ENCODE results near the gene TCF4. TPM values are rescaled to one million over a fixed set of nuclear protein-coding genes. Genes with fewer than 3 reads are reported as not detected.

TCF4 gene
- total RNA-seq (2014; rRNA removed; shearing (Covaris generic)), result 35.1 and 37.3 TPM in 2 replicates

- Histone ChIP-seq H3K4me1 (peaks cover 3% of the 10 kb centered on the region; the same call in 1 of the 2 replicates), H3K27ac (peak within 1 kb of the TSS; percentile 81), H3K36me3 (no peaks in the 10 kb centered on the region), H3K9me3 (replicated peaks) (no peaks in the 10 kb centered on the region), H3K4me3 (peak within 1 kb of the TSS; percentile 67), H3K27me3 (no peaks in the 10 kb centered on the region)
- DNase-seq, result peak; percentile 55 to 64
Observed at GRCh38 chr18:55588111-55588869, at the start of gene TCF4. Gene TCF4 (minus strand): TSS chr18:55588192. CDS start chr18:55587116, 1,076 bp downstream.

GRCh38 chr18:55637204-55637603 is 49.2 kb upstream of the TCF4 start:
- Histone ChIP-seq H3K27me3 (no peaks in the 10 kb centered on the region), H3K36me3 (no peaks in the 10 kb centered on the region), H3K9me3 (replicated peaks) (no peaks in the 10 kb centered on the region), H3K4me3 (no peak overlapping the region), H3K27ac (no peak overlapping the region), H3K4me1 (no peaks in the 10 kb centered on the region)
- no peak for DNase-seq

DNA sequence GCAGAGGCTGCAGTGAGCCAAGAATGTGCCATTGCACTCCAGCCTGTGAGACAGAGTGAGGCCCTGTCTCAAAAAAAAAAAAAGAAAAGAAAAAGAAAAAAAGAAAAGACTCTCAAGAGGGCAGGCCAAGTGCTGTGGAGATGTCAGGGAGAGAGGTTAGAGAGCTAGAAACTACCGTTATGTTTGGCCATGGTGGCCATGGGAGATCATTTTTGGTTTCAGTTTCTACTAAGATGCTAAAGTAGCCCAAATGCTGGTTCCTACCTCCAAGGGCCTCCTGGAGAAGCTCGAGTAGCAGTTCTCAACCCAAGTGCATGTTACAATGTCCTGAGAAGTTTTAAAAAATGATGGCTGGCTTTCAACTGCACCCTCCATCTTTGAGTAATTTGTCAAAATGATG is 47.4 kb upstream of the TCF4 start:
- H3K27me3 ChIP-seq, result no peaks in the 10 kb centered on the region
- H3K27ac ChIP-seq, result no peak overlapping the region
- no peak for DNase-seq
- no peak overlapping the region for H3K4me3 ChIP-seq
- no peaks in the 10 kb centered on the region for H3K36me3 ChIP-seq
- H3K9me3 ChIP-seq (replicated peaks), result no peaks in the 10 kb centered on the region
- H3K4me1 ChIP-seq, result no peaks in the 10 kb centered on the region

DNA sequence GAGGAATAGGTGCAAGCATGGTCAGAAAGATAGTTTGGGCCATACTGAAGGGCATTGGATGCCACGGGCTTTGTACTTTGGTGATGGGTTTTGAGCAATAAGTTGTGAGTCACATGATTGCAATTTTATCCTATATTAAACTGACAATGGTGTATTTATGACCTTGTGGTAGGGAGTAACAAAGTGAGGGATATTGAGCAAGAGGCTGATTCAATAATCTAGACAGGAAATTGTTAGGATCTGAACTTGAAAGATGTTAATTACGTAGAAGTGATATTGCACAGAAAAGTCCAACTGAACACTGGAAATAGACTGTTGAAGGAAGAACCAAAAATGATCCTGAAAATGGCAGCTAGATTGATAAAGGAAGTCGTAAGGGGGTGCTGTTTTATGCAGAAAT is 46.6 kb upstream of the TCF4 start:
- DNase-seq, result no peak
- no peaks in the 10 kb centered on the region for H3K27me3 ChIP-seq
- H3K4me3 ChIP-seq, result no peak overlapping the region
- H3K4me1 ChIP-seq, result no peaks in the 10 kb centered on the region
- H3K36me3 ChIP-seq, result no peaks in the 10 kb centered on the region
- no peaks in the 10 kb centered on the region for H3K9me3 ChIP-seq (replicated peaks)
- no peak overlapping the region for H3K27ac ChIP-seq

DNA sequence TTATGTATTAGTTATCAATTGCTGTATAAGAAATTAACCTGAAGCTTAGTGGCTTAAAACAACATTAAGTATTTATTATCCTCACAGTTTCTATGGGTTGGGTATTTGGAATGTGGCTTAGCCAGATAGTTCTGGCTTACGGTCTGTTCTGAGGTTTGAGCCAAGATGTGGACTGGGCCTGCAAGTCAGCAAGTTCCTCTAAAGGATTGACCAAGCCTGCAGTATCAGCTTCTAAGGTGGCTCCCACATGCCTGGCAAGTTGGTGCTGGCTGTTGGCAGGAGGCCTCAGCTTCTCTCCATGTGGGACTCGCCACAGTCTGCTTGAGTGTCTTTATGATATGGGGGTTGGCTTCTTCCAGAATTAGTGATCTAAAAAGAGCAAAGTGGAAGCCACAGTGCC is 45.0 kb upstream of the TCF4 start:
- DNase-seq, result no peak
- Histone ChIP-seq H3K4me3 (no peak overlapping the region), H3K9me3 (replicated peaks) (no peaks in the 10 kb centered on the region), H3K27me3 (no peaks in the 10 kb centered on the region), H3K36me3 (no peaks in the 10 kb centered on the region), H3K4me1 (no peaks in the 10 kb centered on the region), H3K27ac (no peak overlapping the region)

DNA sequence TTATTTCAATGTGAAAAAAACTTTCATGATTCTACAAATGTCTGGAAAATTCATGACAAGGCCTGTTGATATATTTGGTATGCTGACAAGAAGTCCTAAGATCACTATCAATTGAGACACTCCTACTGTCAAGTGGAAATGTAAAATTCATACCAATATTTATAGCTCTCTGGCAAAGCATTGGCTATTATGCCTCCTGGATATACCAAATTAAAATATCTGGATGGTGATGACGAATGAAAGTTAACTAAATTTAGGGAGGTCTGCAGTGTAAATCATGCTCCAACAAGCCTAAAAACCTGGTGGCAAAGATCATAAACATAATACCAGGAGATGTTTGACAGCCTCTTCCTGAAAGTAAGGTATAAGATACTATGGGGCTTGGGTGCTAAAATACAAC is 41.1 kb upstream of the TCF4 start:
- Histone ChIP-seq H3K4me1 (no peaks in the 10 kb centered on the region), H3K36me3 (no peaks in the 10 kb centered on the region), H3K9me3 (replicated peaks) (no peaks in the 10 kb centered on the region), H3K4me3 (no peak overlapping the region), H3K27ac (no peak overlapping the region), H3K27me3 (no peaks in the 10 kb centered on the region)
- DNase-seq, result no peak

DNA sequence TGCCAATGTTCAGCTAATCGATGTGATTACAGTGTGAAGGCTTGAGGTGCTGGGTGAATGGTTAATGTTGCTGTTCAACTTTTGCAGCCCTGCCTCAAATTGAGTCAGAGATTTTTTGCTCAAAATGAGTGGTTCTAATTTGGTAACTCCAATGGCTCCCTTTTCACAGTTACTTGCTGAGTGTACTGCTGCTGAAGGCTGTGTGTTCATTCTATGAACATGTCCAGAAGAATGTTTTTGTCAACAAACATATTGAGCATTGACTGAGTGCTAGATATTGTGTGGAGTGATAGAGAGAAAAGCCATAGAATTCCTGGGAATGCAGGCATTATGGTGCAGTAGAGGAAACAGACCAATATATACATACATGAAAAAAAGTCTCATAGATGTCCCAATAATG is 39.0 kb upstream of the TCF4 start:
- DNase-seq, result no peak
- no peaks in the 10 kb centered on the region for H3K27me3 ChIP-seq
- no peaks in the 10 kb centered on the region for H3K4me1 ChIP-seq
- H3K9me3 ChIP-seq (replicated peaks), result no peaks in the 10 kb centered on the region
- H3K36me3 ChIP-seq, result no peaks in the 10 kb centered on the region
- H3K4me3 ChIP-seq, result no peak overlapping the region
- H3K27ac ChIP-seq, result no peak overlapping the region

- Histone ChIP-seq H3K27ac (no peak overlapping the region), H3K4me3 (no peak overlapping the region), H3K4me1 (no peaks in the 10 kb centered on the region), H3K9me3 (replicated peaks) (no peaks in the 10 kb centered on the region), H3K27me3 (no peaks in the 10 kb centered on the region), H3K36me3 (no peaks in the 10 kb centered on the region)
- DNase-seq, result no peak
Observed at GRCh38 chr18:55625901-55626300, 37.9 kb upstream of the TCF4 start.

- Histone ChIP-seq H3K36me3 (no peaks in the 10 kb centered on the region), H3K9me3 (replicated peaks) (no peaks in the 10 kb centered on the region), H3K4me1 (no peaks in the 10 kb centered on the region), H3K27ac (no peak overlapping the region), H3K4me3 (no peak overlapping the region), H3K27me3 (no peaks in the 10 kb centered on the region)
- no peak for DNase-seq
Observed at GRCh38 chr18:55623626-55624025, 35.6 kb upstream of the TCF4 start.

GRCh38 chr18:55610506-55610905 is 22.5 kb upstream of the TCF4 start:
- no peak overlapping the region for H3K4me3 ChIP-seq
- H3K27ac ChIP-seq, result no peak overlapping the region
- H3K4me1 ChIP-seq, result 0 out of 2 replicates have a peak, but pooled peaks cover 3% of the 10 kb centered on the region
- no peak for DNase-seq
- H3K36me3 ChIP-seq, result no peaks in the 10 kb centered on the region
- no peaks in the 10 kb centered on the region for H3K9me3 ChIP-seq (replicated peaks)
- H3K27me3 ChIP-seq, result no peaks in the 10 kb centered on the region

- H3K27me3 ChIP-seq, result no peaks in the 10 kb centered on the region
- no peaks in the 10 kb centered on the region for H3K36me3 ChIP-seq
- no peaks in the 10 kb centered on the region for H3K9me3 ChIP-seq (replicated peaks)
- DNase-seq, result no peak
- H3K4me1 ChIP-seq, result 0 out of 2 replicates have a peak, but pooled peaks cover 3% of the 10 kb centered on the region
- H3K4me3 ChIP-seq, result no peak overlapping the region
- H3K27ac ChIP-seq, result no peak overlapping the region
Observed at GRCh38 chr18:55609160-55609825, 21.3 kb upstream of the TCF4 start.

GRCh38 chr18:55608497-55608896 is 20.5 kb upstream of the TCF4 start:
- no peaks in the 10 kb centered on the region for H3K9me3 ChIP-seq (replicated peaks)
- no peak overlapping the region for H3K4me3 ChIP-seq

GRCh38 chr18:55607773-55608172 is 19.8 kb upstream of the TCF4 start:
- Histone ChIP-seq H3K27ac (no peak overlapping the region), H3K27me3 (no peaks in the 10 kb centered on the region), H3K4me1 (0 out of 2 replicates have a peak, but pooled peaks cover 3% of the 10 kb centered on the region), H3K36me3 (no peaks in the 10 kb centered on the region), H3K4me3 (no peak overlapping the region), H3K9me3 (replicated peaks) (no peaks in the 10 kb centered on the region)
- no peak for DNase-seq

More at GRCh38 chr18:55608497-55608896, 20.5 kb upstream of the TCF4 start:
- no peak for DNase-seq
- 0 out of 2 replicates have a peak, but pooled peaks cover 3% of the 10 kb centered on the region for H3K4me1 ChIP-seq
- no peaks in the 10 kb centered on the region for H3K36me3 ChIP-seq
- no peaks in the 10 kb centered on the region for H3K27me3 ChIP-seq
- H3K27ac ChIP-seq, result no peak overlapping the region

DNA sequence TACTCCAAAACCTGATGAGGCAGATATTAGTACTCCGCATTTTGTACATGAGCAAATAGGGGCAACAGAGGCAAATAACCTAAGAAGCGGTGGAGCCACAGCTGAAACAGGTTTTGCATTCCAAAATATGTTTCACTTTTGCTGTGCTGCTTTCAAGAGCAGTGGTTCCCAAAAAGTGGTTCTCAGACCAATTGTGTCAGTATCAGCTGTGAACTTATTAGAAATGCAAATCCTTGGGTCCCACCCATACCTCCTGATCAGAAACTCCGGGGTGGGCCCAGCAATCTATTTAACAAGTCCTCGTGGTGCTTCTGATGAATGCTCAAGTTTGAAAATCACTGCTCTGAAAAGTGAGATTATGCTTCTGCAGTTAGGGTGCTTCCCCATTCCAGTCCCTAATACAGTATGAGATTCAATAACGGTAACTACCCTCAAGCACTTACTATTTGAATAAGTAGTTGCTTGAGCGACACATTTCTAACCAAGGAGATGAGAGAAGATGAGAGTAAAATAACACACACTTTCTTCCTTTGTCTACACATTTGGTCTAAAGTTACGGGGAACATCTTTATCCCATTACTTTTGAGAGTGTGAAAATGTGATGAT is 17.8 kb upstream of the TCF4 start:
- Histone ChIP-seq H3K9me3 (replicated peaks) (no peaks in the 10 kb centered on the region), H3K4me1 (no peaks in the 10 kb centered on the region), H3K27me3 (no peaks in the 10 kb centered on the region), H3K4me3 (no peak overlapping the region), H3K27ac (no peak overlapping the region), H3K36me3 (no peaks in the 10 kb centered on the region)
- DNase-seq, result no peak

DNA sequence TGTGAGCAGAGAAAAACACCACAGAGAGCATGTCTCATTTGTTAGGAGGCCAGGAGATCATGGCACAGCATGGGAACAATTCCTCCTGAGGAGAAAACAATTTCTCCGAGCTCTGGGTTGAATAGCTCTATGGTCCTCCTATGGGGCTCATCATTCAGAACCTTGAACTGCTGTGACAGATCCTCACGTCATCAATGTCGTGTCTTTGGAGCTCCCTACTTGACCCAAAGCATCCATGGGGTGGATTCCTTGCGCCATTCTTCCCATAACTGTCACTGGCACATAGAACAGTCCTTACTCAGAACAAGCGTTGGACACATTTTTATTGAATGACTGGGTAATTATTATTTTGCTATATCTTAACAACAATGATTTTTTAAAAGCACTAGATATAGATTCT is 15.8 kb upstream of the TCF4 start:
- Histone ChIP-seq H3K4me1 (no peaks in the 10 kb centered on the region), H3K9me3 (replicated peaks) (no peaks in the 10 kb centered on the region), H3K4me3 (no peak overlapping the region), H3K27me3 (no peaks in the 10 kb centered on the region), H3K27ac (no peak overlapping the region), H3K36me3 (no peaks in the 10 kb centered on the region)
- no peak for DNase-seq

All from SJCRH30 (cell line).